ENCODE results near the gene COX8A.
"Not testable (repeated sequence)": the region's sequence is repeated elsewhere in the genome, so short reads cannot be mapped to it uniquely, and the experiment has no call there.

COX8A gene

GRCh38 chr11:63969461-63969860 is 5.0 kb upstream of the COX8A start:
- H3F3A ChIP-seq (ENCODE audit: insufficient read depth, low read length), result no peaks in the 10 kb centered on the region
- H3K4me3 ChIP-seq (ENCODE audit: low read depth, low read length, poor library complexity, severe bottlenecking), result no peak overlapping the region
- peaks cover 9% of the 10 kb centered on the region for H3K4me1 ChIP-seq (ENCODE audit: insufficient read depth, low read length, severe bottlenecking)
- TF ChIP-seq CTCF (IDR thresholded peaks at IDR 0.05; ENCODE audit: low read length) (no peak), EZH2 (IDR thresholded peaks at IDR 0.05; ENCODE audit: borderline replicate concordance, low read length) (no peak)
- H2AFZ ChIP-seq (ENCODE audit: low read length), result no peak overlapping the region
- H3K36me3 ChIP-seq (ENCODE audit: insufficient read depth, low read length), result no peaks in the 10 kb centered on the region
- no peaks in the 10 kb centered on the region for H4K20me1 ChIP-seq (ENCODE audit: insufficient read depth, low read length)
- H3K27ac ChIP-seq (ENCODE audit: low read depth, low read length, poor library complexity, severe bottlenecking), result no peak overlapping the region
- H3K9ac ChIP-seq (ENCODE audit: low read length), result no peak overlapping the region
- no peaks in the 10 kb centered on the region for H3K9me3 ChIP-seq (ENCODE audit: low read length)
- no peak overlapping the region for H3K4me2 ChIP-seq (ENCODE audit: low read length)
- no peaks in the 10 kb centered on the region for H3K27me3 ChIP-seq (ENCODE audit: insufficient read depth, low read length)
- H3K9me2 ChIP-seq (ENCODE audit: low read depth, low read length), result no peaks in the 10 kb centered on the region
- H3K79me2 ChIP-seq (ENCODE audit: insufficient read depth, low read length), result no peaks in the 10 kb centered on the region

GRCh38 chr11:63970902-63971301 is 3.5 kb upstream of the COX8A start:
- Histone ChIP-seq H3K9me3 (ENCODE audit: low read length) (no peaks in the 10 kb centered on the region), H3K79me2 (ENCODE audit: insufficient read depth, low read length) (peaks cover 10% of the 10 kb centered on the region; the same call in 1 of the 2 replicates), H3K4me2 (ENCODE audit: low read length) (no peak overlapping the region), H3K27ac (ENCODE audit: low read depth, low read length, poor library complexity, severe bottlenecking) (no peak overlapping the region), H3K4me3 (ENCODE audit: low read depth, low read length, poor library complexity, severe bottlenecking) (no peak overlapping the region), H3K9ac (ENCODE audit: low read length) (no peak overlapping the region), H3K9me2 (ENCODE audit: low read depth, low read length) (no peaks in the 10 kb centered on the region), H3K4me1 (ENCODE audit: insufficient read depth, low read length, severe bottlenecking) (peaks cover 14% of the 10 kb centered on the region), H3K27me3 (ENCODE audit: insufficient read depth, low read length) (no peaks in the 10 kb centered on the region), H3F3A (ENCODE audit: insufficient read depth, low read length) (no peaks in the 10 kb centered on the region), H2AFZ (ENCODE audit: low read length) (no peak overlapping the region), H4K20me1 (ENCODE audit: insufficient read depth, low read length) (no peaks in the 10 kb centered on the region), H3K36me3 (ENCODE audit: insufficient read depth, low read length) (no peaks in the 10 kb centered on the region)
- TF ChIP-seq CTCF (IDR thresholded peaks at IDR 0.05; ENCODE audit: low read length), result no peak
- TF ChIP-seq EZH2 (IDR thresholded peaks at IDR 0.05; ENCODE audit: borderline replicate concordance, low read length), result no peak

- not testable (repeated sequence) for H3K9me3 ChIP-seq (ENCODE audit: low read length); H3K9ac ChIP-seq (ENCODE audit: low read length); H3K9me2 ChIP-seq (ENCODE audit: low read depth, low read length); H3K27me3 ChIP-seq (ENCODE audit: insufficient read depth, low read length); H3K36me3 ChIP-seq (ENCODE audit: insufficient read depth, low read length); H3F3A ChIP-seq (ENCODE audit: insufficient read depth, low read length); H2AFZ ChIP-seq (ENCODE audit: low read length); H4K20me1 ChIP-seq (ENCODE audit: insufficient read depth, low read length); H3K27ac ChIP-seq (ENCODE audit: low read depth, low read length, poor library complexity, severe bottlenecking)
- peaks cover 11% of the 10 kb centered on the region; the same call in 1 of the 2 replicates for H3K79me2 ChIP-seq (ENCODE audit: insufficient read depth, low read length)
- peak overlapping the region; percentile 88 for H3K4me3 ChIP-seq (ENCODE audit: low read depth, low read length, poor library complexity, severe bottlenecking)
- H3K4me1 ChIP-seq (ENCODE audit: insufficient read depth, low read length, severe bottlenecking), result peaks cover 23% of the 10 kb centered on the region
- peak overlapping the region; percentile 48 for H3K4me2 ChIP-seq (ENCODE audit: low read length)
These were observed 535 bp upstream of the COX8A start for GRCh38 chr11:63973912-63974258.

GRCh38 chr11:63978551-63979239 is 4.3 kb downstream of the COX8A start:
- no peak for TF ChIP-seq EZH2 (IDR thresholded peaks at IDR 0.05; ENCODE audit: borderline replicate concordance, low read length)
- no peak for TF ChIP-seq CTCF (IDR thresholded peaks at IDR 0.05; ENCODE audit: low read length)
- no peak overlapping the region for H3K4me2 ChIP-seq (ENCODE audit: low read length)
- H3K4me1 ChIP-seq (ENCODE audit: insufficient read depth, low read length, severe bottlenecking), result peaks cover 32% of the 10 kb centered on the region
- H2AFZ ChIP-seq (ENCODE audit: low read length), result no peak overlapping the region
- H3K36me3 ChIP-seq (ENCODE audit: insufficient read depth, low read length), result peaks cover 3% of the 10 kb centered on the region; the same call in 1 of the 2 replicates
- H3K9ac ChIP-seq (ENCODE audit: low read length), result no peak overlapping the region
- H3K27me3 ChIP-seq (ENCODE audit: insufficient read depth, low read length), result no peaks in the 10 kb centered on the region
- no peaks in the 10 kb centered on the region for H3F3A ChIP-seq (ENCODE audit: insufficient read depth, low read length)
- H4K20me1 ChIP-seq (ENCODE audit: insufficient read depth, low read length), result no peaks in the 10 kb centered on the region
- H3K9me3 ChIP-seq (ENCODE audit: low read length), result no peaks in the 10 kb centered on the region
- no peak overlapping the region for H3K27ac ChIP-seq (ENCODE audit: low read depth, low read length, poor library complexity, severe bottlenecking)
- H3K79me2 ChIP-seq (ENCODE audit: insufficient read depth, low read length), result peaks cover 11% of the 10 kb centered on the region; the same call in 1 of the 2 replicates
- no peak overlapping the region for H3K4me3 ChIP-seq (ENCODE audit: low read depth, low read length, poor library complexity, severe bottlenecking)
- H3K9me2 ChIP-seq (ENCODE audit: low read depth, low read length), result no peaks in the 10 kb centered on the region

Data from OCI-LY1 (cell line).